Neuronal stem cell (in vitro differentiated cells): ENCODE data around the gene SPATA12.

ENCODE experiments used
- DNase-seq: peaks from one replicate; pipeline ENCODE4 v3.0.0-alpha.2; 2013; ENCODE audit warnings: low spot score
- H2AFZ ChIP-seq: one replicate; pipeline ENCODE4 v1.6.1; 2013; ENCODE audit warnings: mild to moderate bottlenecking, low read length, inconsistent platforms
- H2AK5ac ChIP-seq: 2 replicates; pipeline ENCODE4 v1.6.1; 2013; ENCODE audit warnings: low read depth, mild to moderate bottlenecking, inconsistent platforms, low read length, moderate library complexity, mixed read lengths
- H2BK120ac ChIP-seq: 2 replicates; pipeline ENCODE4 v1.6.1; 2013; ENCODE audit warnings: low read depth, mild to moderate bottlenecking, inconsistent platforms, low read length, moderate library complexity, mixed read lengths
- H2BK12ac ChIP-seq: one replicate; pipeline ENCODE4 v1.6.1; 2013; ENCODE audit warnings: low read length, inconsistent platforms
- H2BK15ac ChIP-seq: 2 replicates; pipeline ENCODE4 v1.6.1; 2013; ENCODE audit warnings: mild to moderate bottlenecking, low read length, inconsistent platforms, mixed read lengths
- H2BK5ac ChIP-seq: one replicate; pipeline ENCODE4 v1.6.1; 2013; ENCODE audit warnings: inconsistent platforms, mild to moderate bottlenecking, low read length, moderate library complexity
- H3K14ac ChIP-seq: one replicate; pipeline ENCODE4 v1.6.1; 2013; ENCODE audit warnings: low read length, inconsistent platforms
- H3K18ac ChIP-seq: 2 replicates; pipeline ENCODE4 v1.6.1; 2013; ENCODE audit warnings: low read length, inconsistent platforms
- H3K23ac ChIP-seq: 2 replicates; pipeline ENCODE4 v1.6.1; 2013; ENCODE audit warnings: low read depth, mild to moderate bottlenecking, mixed read lengths, low read length, inconsistent platforms; ENCODE audit not compliant: poor library complexity
- H3K27ac ChIP-seq: replicated peaks from 3 replicates; pipeline ENCODE4 v1.5.1; 2013; ENCODE audit warnings: low read length, inconsistent platforms
- H3K27me3 ChIP-seq, 3 experiments: 2 replicates each; pipeline ENCODE4 v1.6.1; 2013; ENCODE audit warnings: low read length in 3 of 3, mild to moderate bottlenecking in 2 of 3, inconsistent platforms in 1 of 3, low read depth in 1 of 3, mixed read lengths in 1 of 3, moderate library complexity in 1 of 3; ENCODE audit not compliant: control insufficient read depth in 3 of 3, insufficient read depth in 3 of 3
- H3K36me3 ChIP-seq, 2 donors: replicated peaks in 1 of 2; 2 replicates each; pipeline ENCODE4 v1.6.1; 2013; ENCODE audit warnings: low read length in 2 of 2; ENCODE audit not compliant: control insufficient read depth in 2 of 2, insufficient read depth in 2 of 2
- H3K4ac ChIP-seq: 2 replicates; pipeline ENCODE4 v1.6.1; 2013; ENCODE audit warnings: inconsistent platforms, mild to moderate bottlenecking, low read length, moderate library complexity
- H3K4me1 ChIP-seq, 2 donors: 1 replicate in 1 of 2; 2 replicates in 1 of 2; pipeline ENCODE4 v1.6.1; 2013; ENCODE audit warnings: low read length in 2 of 2, low read depth in 1 of 2; ENCODE audit not compliant: control insufficient read depth in 2 of 2, insufficient read depth in 1 of 2
- H3K4me2 ChIP-seq: one replicate; pipeline ENCODE4 v1.6.1; 2013; ENCODE audit warnings: mild to moderate bottlenecking, low read length, inconsistent platforms; ENCODE audit not compliant: insufficient read depth, poor library complexity, severe bottlenecking
- H3K4me3 ChIP-seq, 2 donors: 2 replicates each; pipeline ENCODE4 v1.5.1; 2013; ENCODE audit warnings: low read length in 2 of 2, mild to moderate bottlenecking in 2 of 2, inconsistent platforms in 1 of 2, moderate library complexity in 1 of 2
- H3K79me1 ChIP-seq: one replicate; pipeline ENCODE4 v1.6.1; 2013; ENCODE audit warnings: low read depth, mild to moderate bottlenecking, inconsistent platforms, low read length, moderate library complexity
- H3K9ac ChIP-seq: one replicate; pipeline ENCODE4 v1.6.1; 2013; ENCODE audit warnings: mild to moderate bottlenecking, low read depth, low read length, inconsistent platforms; ENCODE audit not compliant: poor library complexity
- H3K9me3 ChIP-seq, 2 donors: replicated peaks in 1 of 2; 2 replicates each; pipeline versions ENCODE3 to v1.6.1; 2013; ENCODE audit warnings: low read length in 2 of 2, mild to moderate bottlenecking in 2 of 2, inconsistent platforms in 1 of 2, low read depth in 1 of 2, mixed read lengths in 1 of 2, moderate library complexity in 1 of 2; ENCODE audit not compliant: control insufficient read depth in 2 of 2, insufficient read depth in 1 of 2
- H4K8ac ChIP-seq: one replicate; pipeline ENCODE4 v1.6.1; 2013; ENCODE audit warnings: low read depth, mild to moderate bottlenecking, inconsistent platforms, low read length, moderate library complexity
- H4K91ac ChIP-seq: one replicate; pipeline ENCODE4 v1.6.1; 2013; ENCODE audit warnings: low read length, low read depth, mild to moderate bottlenecking, inconsistent platforms; ENCODE audit not compliant: poor library complexity
- WGBS, 2 donors: extraction: QIAGEN DNeasy Blood & Tissue Kit; methylation state at CpG; one replicate each; pipeline ENCODE4 v1.1.7; 2013; ENCODE audit warnings: missing lambda C conversion rate in 2 of 2, mixed read lengths in 1 of 2; ENCODE audit not compliant: insufficient read length in 2 of 2, insufficient replicate concordance in 1 of 2; ENCODE audit errors: extremely low coverage in 2 of 2; 5-methylcytosine and 5-hydroxymethylcytosine counted together

Gene SPATA12

DNA sequence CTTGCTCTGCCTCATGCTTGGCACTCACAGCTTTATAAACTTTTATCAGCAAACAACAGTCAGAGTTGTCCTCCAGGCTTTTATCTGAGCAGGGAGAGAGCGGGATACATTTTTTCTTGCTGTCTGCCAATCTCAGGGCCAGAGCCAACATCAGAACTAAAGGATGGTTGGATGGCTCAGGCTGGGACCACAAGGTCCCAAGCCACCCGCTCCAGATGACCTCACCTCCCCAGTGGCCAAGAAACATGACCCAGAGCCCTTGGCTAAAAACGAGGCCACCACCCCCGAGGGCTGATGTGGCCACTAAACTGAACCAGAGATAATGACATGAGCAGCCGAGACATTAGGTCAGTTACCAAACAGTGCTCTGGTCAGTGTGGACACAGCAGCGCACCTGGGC lies 18.8 kb upstream of the SPATA12 start:
- peaks cover 0 to 2% of the 10 kb centered on the region in 2 donors for H3K4me1 ChIP-seq
- peak overlapping the region; percentile 43 for H2BK12ac ChIP-seq
- H3K14ac ChIP-seq, result no peak overlapping the region
- peak overlapping the region; percentile 20 for H3K23ac ChIP-seq
- H2BK15ac ChIP-seq, result no peak overlapping the region
- no CpG with 5 or more reads among the region's 6 CpGs for WGBS, 2 donors
- H2BK120ac ChIP-seq, result no peak overlapping the region
- no peak overlapping the region for H3K4me2 ChIP-seq
- H3K36me3 ChIP-seq, result no peaks in the 10 kb centered on the region
- no peaks in the 10 kb centered on the region for H3K27me3 ChIP-seq
- H2AFZ ChIP-seq, result no peak overlapping the region
- no peak overlapping the region for H3K18ac ChIP-seq
- H3K27ac ChIP-seq, result no peak overlapping the region
- no peak overlapping the region for H4K91ac ChIP-seq
- no peak overlapping the region for H2BK5ac ChIP-seq
- DNase-seq, result no peak
- H3K9ac ChIP-seq, result no peak overlapping the region
- no peaks in the 10 kb centered on the region for H3K79me1 ChIP-seq
- no peak overlapping the region for H3K4me3 ChIP-seq
- no peaks in the 10 kb centered on the region for H3K9me3 ChIP-seq
- H2AK5ac ChIP-seq, result no peak overlapping the region
- no peak overlapping the region for H4K8ac ChIP-seq
- no peak overlapping the region for H3K4ac ChIP-seq

DNA sequence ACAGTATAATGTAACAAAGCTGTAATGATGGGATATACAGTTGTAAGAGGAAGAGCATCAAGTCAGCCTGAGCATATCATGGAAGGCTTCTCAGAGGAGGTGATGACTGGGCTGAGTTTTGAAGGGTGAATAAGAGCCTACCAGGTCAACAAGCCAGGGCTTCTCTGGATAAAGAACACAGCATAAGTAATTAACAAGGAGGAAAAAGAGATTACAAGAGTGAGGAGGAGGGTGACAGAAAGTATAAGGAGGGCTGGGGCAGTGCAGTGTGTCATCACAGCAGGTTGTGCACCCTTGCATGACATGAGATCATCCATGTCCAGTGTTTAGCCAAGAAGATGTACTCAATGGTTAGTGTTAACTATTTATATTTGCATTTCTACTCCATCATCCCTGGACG lies 16.9 kb upstream of the SPATA12 start:
- H3K9me3 ChIP-seq, result no peaks in the 10 kb centered on the region
- H3K4me3 ChIP-seq, result no peak overlapping the region
- no peak overlapping the region for H2AK5ac ChIP-seq
- no peak overlapping the region for H2BK120ac ChIP-seq
- H3K79me1 ChIP-seq, result no peaks in the 10 kb centered on the region
- no peak overlapping the region for H2BK12ac ChIP-seq
- no peaks in the 10 kb centered on the region for H3K36me3 ChIP-seq
- H2AFZ ChIP-seq, result no peak overlapping the region
- no peak overlapping the region for H4K8ac ChIP-seq
- no peak overlapping the region for H3K27ac ChIP-seq
- no peak overlapping the region for H4K91ac ChIP-seq
- no peak overlapping the region for H3K4ac ChIP-seq
- peaks cover 0 to 2% of the 10 kb centered on the region in 2 donors for H3K4me1 ChIP-seq
- H3K4me2 ChIP-seq, result no peak overlapping the region
- no peak overlapping the region for H3K18ac ChIP-seq
- no CpG with 5 or more reads among the region's 1 CpG for WGBS, 2 donors
- no peak overlapping the region for H2BK15ac ChIP-seq
- no peak overlapping the region for H3K23ac ChIP-seq
- no peak overlapping the region for H2BK5ac ChIP-seq
- H3K9ac ChIP-seq, result no peak overlapping the region
- no peak for DNase-seq
- H3K14ac ChIP-seq, result no peak overlapping the region
- H3K27me3 ChIP-seq, result no peaks in the 10 kb centered on the region

GRCh38 chr3:57046101-57046765 lies 14.2 kb upstream of the SPATA12 start:
- no peaks in the 10 kb centered on the region for H3K27me3 ChIP-seq
- H3K4me3 ChIP-seq, result no peak overlapping the region
- H4K8ac ChIP-seq, result no peak overlapping the region
- no peak overlapping the region for H3K14ac ChIP-seq
- H3K9ac ChIP-seq, result no peak overlapping the region
- DNase-seq, result no peak
- H2BK5ac ChIP-seq, result no peak overlapping the region
- H4K91ac ChIP-seq, result no peak overlapping the region
- H3K4me1 ChIP-seq, result peaks cover 0 to 2% of the 10 kb centered on the region in 2 donors
- no peak overlapping the region for H3K4me2 ChIP-seq
- H2BK12ac ChIP-seq, result no peak overlapping the region
- no peaks in the 10 kb centered on the region for H3K9me3 ChIP-seq
- H3K36me3 ChIP-seq, result no peaks in the 10 kb centered on the region
- H3K18ac ChIP-seq, result no peak overlapping the region
- H2BK15ac ChIP-seq, result no peak overlapping the region
- no peak overlapping the region for H3K23ac ChIP-seq
- no CpG with 5 or more reads among the region's 7 CpGs for WGBS, 2 donors
- no peak overlapping the region for H3K27ac ChIP-seq
- H2AK5ac ChIP-seq, result no peak overlapping the region
- H2AFZ ChIP-seq, result no peak overlapping the region
- no peak overlapping the region for H3K4ac ChIP-seq
- H3K79me1 ChIP-seq, result no peaks in the 10 kb centered on the region
- H2BK120ac ChIP-seq, result no peak overlapping the region

DNA sequence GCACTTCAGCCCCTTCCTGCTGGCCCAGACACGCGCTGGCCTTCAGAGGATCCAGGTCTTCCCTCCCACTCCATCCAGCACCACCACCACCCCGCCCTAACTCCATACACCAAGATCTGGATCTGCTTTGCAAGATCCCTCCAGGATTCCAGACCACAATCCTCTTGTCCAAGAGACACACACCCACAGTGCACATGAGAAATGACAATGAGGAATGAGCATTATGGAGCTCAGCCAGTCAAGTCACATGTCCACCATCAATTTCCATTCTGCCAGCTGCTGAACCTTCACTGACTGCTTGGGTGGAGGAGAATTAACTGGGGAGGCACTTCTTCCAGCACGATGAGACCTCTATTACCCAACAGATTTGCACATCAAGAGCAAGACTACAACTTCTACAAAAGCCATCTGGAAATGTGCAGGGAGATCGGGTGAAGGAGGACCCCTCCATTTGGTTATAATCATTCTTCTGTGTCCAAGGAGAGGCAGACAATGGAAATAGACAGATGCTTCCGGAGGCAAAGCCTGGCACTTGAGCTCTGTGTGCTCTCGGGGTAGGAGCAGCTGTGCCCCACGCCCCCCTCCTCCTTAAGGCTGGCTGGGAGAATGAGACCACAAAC lies 12.3 kb upstream of the SPATA12 start:
- Histone ChIP-seq H3K36me3 (no peaks in the 10 kb centered on the region), H3K4me3 (no peak overlapping the region), H2AK5ac (peak overlapping the region; percentile 44), H2AFZ (no peak overlapping the region), H3K9me3 (no peaks in the 10 kb centered on the region), H3K9ac (no peak overlapping the region), H3K27me3 (no peaks in the 10 kb centered on the region), H3K4me2 (no peak overlapping the region), H2BK12ac (no peak overlapping the region), H2BK120ac (no peak overlapping the region), H3K79me1 (no peaks in the 10 kb centered on the region), H3K4ac (no peak overlapping the region), H3K23ac (no peak overlapping the region), H3K27ac (no peak overlapping the region), H4K8ac (no peak overlapping the region), H4K91ac (no peak overlapping the region), H2BK15ac (no peak overlapping the region), H3K14ac (no peak overlapping the region), H3K4me1 (peaks cover 0 to 2% of the 10 kb centered on the region in 2 donors), H2BK5ac (no peak overlapping the region), H3K18ac (no peak overlapping the region)
- no peak for DNase-seq
- WGBS, 2 donors, result no CpG with 5 or more reads among the region's 8 CpGs
